Endodermal cell (in vitro differentiated cells): ENCODE data around the gene POLR3E. TPM values are rescaled to one million over a fixed set of nuclear protein-coding genes. Genes with fewer than 3 reads are reported as not detected.

Experiments
- DNase-seq: peaks from one replicate; pipeline ENCODE4 v3.0.0-alpha.2; 2017
- H3K27ac ChIP-seq: 2 replicates; pipeline ENCODE4 v1.5.1; 2013; ENCODE audit warnings: mild to moderate bottlenecking, low read depth, low read length, moderate library complexity
- H3K27me3 ChIP-seq: 2 replicates; pipeline ENCODE4 v1.6.1; 2013; ENCODE audit warnings: mild to moderate bottlenecking, low read length, moderate library complexity; ENCODE audit not compliant: insufficient read depth, control insufficient read depth, poor library complexity, severe bottlenecking
- H3K36me3 ChIP-seq: 2 replicates; pipeline ENCODE4 v1.7.0; 2013; ENCODE audit warnings: mild to moderate bottlenecking, low read length, moderate library complexity; ENCODE audit not compliant: control insufficient read depth, insufficient read depth
- H3K4me1 ChIP-seq: one replicate; pipeline ENCODE4 v1.7.0; 2013; ENCODE audit warnings: low read length; ENCODE audit not compliant: control insufficient read depth, insufficient read depth
- H3K4me3 ChIP-seq: 2 replicates; pipeline ENCODE4 v1.5.1; 2013; ENCODE audit warnings: mild to moderate bottlenecking, low read length, moderate library complexity
- H3K9ac ChIP-seq: 2 replicates; pipeline ENCODE4 v1.6.1; 2013; ENCODE audit warnings: mild to moderate bottlenecking, low read length, moderate library complexity; ENCODE audit not compliant: poor library complexity, severe bottlenecking; ENCODE audit errors: extremely low read depth
- H3K9me3 ChIP-seq: 2 replicates; pipeline ENCODE4 v1.6.1; 2013; ENCODE audit warnings: mild to moderate bottlenecking, low read length, moderate library complexity; ENCODE audit not compliant: control insufficient read depth
- H3K27ac Mint-ChIP-seq: 2 replicates; pipeline ENCODE4 v1.8.0; 2020; ENCODE audit warnings: mixed read lengths
- H3K27me3 Mint-ChIP-seq: 2 replicates; pipeline ENCODE4 v1.8.0; 2021; ENCODE audit warnings: mild to moderate bottlenecking, mixed read lengths; ENCODE audit not compliant: insufficient read depth
- H3K36me3 Mint-ChIP-seq: 2 replicates; pipeline ENCODE4 v1.8.0; 2020; ENCODE audit warnings: low read depth, mixed read lengths
- H3K4me1 Mint-ChIP-seq: 2 replicates; pipeline ENCODE4 v1.8.0; 2020; ENCODE audit warnings: mixed read lengths
- H3K4me3 Mint-ChIP-seq: 2 replicates; pipeline ENCODE4 v1.8.0; 2020; ENCODE audit warnings: mild to moderate bottlenecking, moderate library complexity, mixed read lengths
- H3K9me3 Mint-ChIP-seq: 2 replicates; pipeline ENCODE4 v1.8.0; 2020; ENCODE audit warnings: mild to moderate bottlenecking, mixed read lengths
- CTCF ChIP-seq: fragments of 200-600 bp; sonication (generic); conservative IDR thresholded peaks from 2 replicates; pipeline ENCODE4 v1.5.0; 2021; ENCODE audit warnings: antibody characterized with exemption, mild to moderate bottlenecking
- WGBS, 2 experiments: methylation state at CpG; one replicate each; pipeline versions ENCODE4 v1.1.5 to v1.1.7; 2013; ENCODE audit warnings: missing lambda C conversion rate in 2 of 2, mixed read lengths in 1 of 2; ENCODE audit not compliant: insufficient coverage in 1 of 2, insufficient read length in 1 of 2; 5-methylcytosine and 5-hydroxymethylcytosine counted together
- total RNA-seq, 2 donors: library from RNA; stranded (reverse); fragmentation: NEBNext Ultra II Directional in 1 of 2; extraction: Animal tissue kit (Norgen Biotek cat#: 25700) in 1 of 2; gene quantifications; 2 replicates in 1 of 2; 3 replicates in 1 of 2; pipeline ENCODE4 v1.2.1, GENCODE V29; 2021

POLR3E gene
- total RNA-seq, 2 donors from 2014 or later, result 73.1 to 73.6 TPM

DNA sequence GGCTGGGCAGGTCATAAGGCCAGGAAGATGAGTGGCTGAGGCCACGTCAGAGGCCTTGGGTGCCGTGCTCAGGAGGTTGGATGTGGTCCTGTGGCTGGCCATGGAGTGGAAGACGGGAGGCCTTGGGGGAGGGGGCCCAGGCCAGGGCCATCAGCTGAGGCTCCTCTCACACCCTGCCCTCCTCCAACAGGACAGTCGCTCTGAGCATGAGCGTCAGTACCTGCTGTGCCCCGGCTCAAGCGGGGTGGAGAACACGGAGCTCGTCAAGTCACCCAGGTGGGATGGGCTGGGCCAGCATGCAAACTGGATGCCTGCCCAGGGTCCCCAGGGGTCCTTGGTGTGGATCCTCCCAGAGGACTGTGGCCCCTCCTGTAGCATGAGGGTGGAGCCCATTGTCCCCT, 19.2 kb downstream of the POLR3E start:
- Mint-ChIP-seq H3K27me3 (no peaks in the 10 kb centered on the region), H3K27ac (no peak overlapping the region), H3K36me3 (peaks cover 71% of the 10 kb centered on the region), H3K4me1 (no peaks in the 10 kb centered on the region), H3K4me3 (no peak overlapping the region), H3K9me3 (no peaks in the 10 kb centered on the region)
- H3K4me3 ChIP-seq, result no peak overlapping the region
- H3K36me3 ChIP-seq, result peaks cover 73% of the 10 kb centered on the region
- H3K27ac ChIP-seq, result no peak overlapping the region
- no peaks in the 10 kb centered on the region for H3K4me1 ChIP-seq
- H3K9me3 ChIP-seq, result no peaks in the 10 kb centered on the region
- TF ChIP-seq CTCF, result no peak
- DNase-seq, result peak; percentile 35
- H3K9ac ChIP-seq, result no peak overlapping the region
- no peaks in the 10 kb centered on the region for H3K27me3 ChIP-seq
- 94 to 96% methylated on average over 9 of the region's 9 CpGs for WGBS, 2 experiments

DNA sequence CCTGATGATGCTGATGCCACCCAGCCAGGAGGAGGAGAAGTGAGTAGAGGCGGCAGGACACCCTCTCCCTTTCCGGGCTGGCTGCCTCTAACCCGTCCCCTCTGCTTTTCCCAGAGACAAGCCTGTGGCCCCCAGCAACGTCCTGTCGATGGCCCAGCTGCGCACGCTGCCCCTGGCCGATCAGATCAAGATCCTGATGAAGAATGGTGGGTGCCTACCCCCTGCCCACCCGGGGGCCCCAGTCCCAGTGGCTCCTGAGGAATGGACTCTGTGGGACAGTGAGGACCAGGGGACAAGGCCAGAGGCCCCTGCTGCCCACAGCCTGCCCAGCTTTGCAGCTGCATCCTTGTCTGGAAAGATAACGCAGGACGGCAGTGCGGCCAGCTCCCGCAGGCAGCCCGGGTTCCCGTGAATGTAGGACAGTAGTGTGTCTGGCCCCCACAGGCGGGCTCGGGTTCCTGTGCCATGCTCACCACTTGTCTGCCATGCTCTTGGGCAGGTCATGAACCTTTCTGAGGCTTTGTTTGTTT, 19.9 kb downstream of the POLR3E start:
- H3K36me3 ChIP-seq, result peaks cover 73% of the 10 kb centered on the region
- H3K4me3 Mint-ChIP-seq, result no peak overlapping the region
- TF ChIP-seq CTCF, result no peak

DNA sequence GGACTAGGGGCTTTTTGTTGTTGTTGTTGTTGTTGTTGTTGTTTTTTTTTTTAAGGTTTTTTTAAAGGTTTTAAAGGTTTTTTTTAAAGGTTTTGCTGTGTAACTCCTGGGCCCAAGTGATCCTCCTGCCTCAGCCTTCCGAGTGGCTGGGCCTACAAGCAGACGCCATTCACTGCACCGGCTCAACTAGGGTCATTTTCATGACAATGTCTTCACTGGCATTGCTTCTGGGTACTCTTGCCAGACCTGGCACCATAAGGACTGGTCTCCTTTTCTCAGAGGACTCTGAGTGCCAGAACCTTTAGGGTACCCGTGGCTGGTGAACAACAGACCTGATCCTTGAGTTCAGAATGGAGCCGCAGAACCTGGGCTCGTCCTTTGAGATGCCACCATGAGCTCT, 20.4 kb downstream of the POLR3E start:
- H3K4me1 Mint-ChIP-seq, result no peaks in the 10 kb centered on the region
- H3K27me3 Mint-ChIP-seq, result no peaks in the 10 kb centered on the region
- Histone ChIP-seq H3K27me3 (no peaks in the 10 kb centered on the region), H3K4me3 (no peak overlapping the region), H3K27ac (no peak overlapping the region), H3K9ac (no peak overlapping the region), H3K36me3 (peaks cover 74% of the 10 kb centered on the region), H3K4me1 (no peaks in the 10 kb centered on the region), H3K9me3 (no peaks in the 10 kb centered on the region)
- TF ChIP-seq CTCF, result no peak
- no peak overlapping the region for H3K27ac Mint-ChIP-seq
- DNase-seq, result peak; percentile 36
- no peaks in the 10 kb centered on the region for H3K9me3 Mint-ChIP-seq
- H3K4me3 Mint-ChIP-seq, result no peak overlapping the region
- WGBS, 2 experiments, result 93 to 94% methylated on average over 6 of the region's 6 CpGs
- H3K36me3 Mint-ChIP-seq, result peaks cover 62% of the 10 kb centered on the region

More for the DNA sequence above, 19.9 kb downstream of the POLR3E start:
- WGBS, 2 experiments, result 96% methylated on average over 9 to 16 of the region's 17 CpGs
- Mint-ChIP-seq H3K4me1 (no peaks in the 10 kb centered on the region), H3K27ac (no peak overlapping the region), H3K36me3 (peaks cover 65% of the 10 kb centered on the region), H3K27me3 (no peaks in the 10 kb centered on the region), H3K9me3 (no peaks in the 10 kb centered on the region)
- H3K9ac ChIP-seq, result no peak overlapping the region
- H3K27me3 ChIP-seq, result no peaks in the 10 kb centered on the region
- no peaks in the 10 kb centered on the region for H3K9me3 ChIP-seq
- H3K4me1 ChIP-seq, result no peaks in the 10 kb centered on the region
- no peak overlapping the region for H3K4me3 ChIP-seq
- DNase-seq, result peak; percentile 40
- no peak overlapping the region for H3K27ac ChIP-seq
